ENCODE measurements around the gene DPP4. TPM values are rescaled to one million over a fixed set of nuclear protein-coding genes. Genes with fewer than 3 reads are reported as not detected.

DPP4 gene
- total and polyA plus RNA-seq, 2 experiments from 2014 or later, result 1.5 to 2.8 TPM

GRCh38 chr2:162084536-162084935 lies 10.5 kb upstream of the DPP4 start:
- Histone ChIP-seq H3K36me3 (ENCODE audit: insufficient read depth) (peaks cover 5% of the 10 kb centered on the region; the same call in 1 of the 2 replicates), H3K27ac (ENCODE audit: low read depth) (no peak overlapping the region), H3F3A (replicated peaks; ENCODE audit: low read depth) (no peaks in the 10 kb centered on the region), H3K4me1 (ENCODE audit: insufficient read depth) (no peaks in the 10 kb centered on the region), H3K27me3 (ENCODE audit: insufficient read depth) (no peaks in the 10 kb centered on the region), H3K4me2 (no peak overlapping the region), H4K20me1 (replicated peaks; ENCODE audit: insufficient read depth) (no peaks in the 10 kb centered on the region), H3K79me2 (replicated peaks; ENCODE audit: insufficient read depth) (no peaks in the 10 kb centered on the region), H3K4me3 (no peak overlapping the region), H2AFZ (no peak overlapping the region), H3K9me2 (ENCODE audit: insufficient read depth) (no peaks in the 10 kb centered on the region)
- no peak for TF ChIP-seq NANOG (IDR thresholded peaks at IDR 0.05; ENCODE audit: borderline replicate concordance)
- no peak for TF ChIP-seq ZNF462 (CRISPR knock-in tag; IDR thresholded peaks at IDR 0.05)
- no peak for TF ChIP-seq ETS1 (IDR thresholded peaks at IDR 0.05)
- TF ChIP-seq CREB1 (CRISPR knock-in tag; IDR thresholded peaks at IDR 0.05; ENCODE audit: low read depth), result no peak
- TF ChIP-seq CTCF (conservative IDR thresholded peaks at IDR 0.05; ENCODE audit: low read depth in 2 of 2), result no peak
- no peak for TF ChIP-seq POLR2AphosphoS5 (IDR thresholded peaks at IDR 0.05; ENCODE audit: low read depth)
- TF ChIP-seq ZNF114 (CRISPR knock-in tag; IDR thresholded peaks at IDR 0.05), result no peak
- TF ChIP-seq, protein P1, sequence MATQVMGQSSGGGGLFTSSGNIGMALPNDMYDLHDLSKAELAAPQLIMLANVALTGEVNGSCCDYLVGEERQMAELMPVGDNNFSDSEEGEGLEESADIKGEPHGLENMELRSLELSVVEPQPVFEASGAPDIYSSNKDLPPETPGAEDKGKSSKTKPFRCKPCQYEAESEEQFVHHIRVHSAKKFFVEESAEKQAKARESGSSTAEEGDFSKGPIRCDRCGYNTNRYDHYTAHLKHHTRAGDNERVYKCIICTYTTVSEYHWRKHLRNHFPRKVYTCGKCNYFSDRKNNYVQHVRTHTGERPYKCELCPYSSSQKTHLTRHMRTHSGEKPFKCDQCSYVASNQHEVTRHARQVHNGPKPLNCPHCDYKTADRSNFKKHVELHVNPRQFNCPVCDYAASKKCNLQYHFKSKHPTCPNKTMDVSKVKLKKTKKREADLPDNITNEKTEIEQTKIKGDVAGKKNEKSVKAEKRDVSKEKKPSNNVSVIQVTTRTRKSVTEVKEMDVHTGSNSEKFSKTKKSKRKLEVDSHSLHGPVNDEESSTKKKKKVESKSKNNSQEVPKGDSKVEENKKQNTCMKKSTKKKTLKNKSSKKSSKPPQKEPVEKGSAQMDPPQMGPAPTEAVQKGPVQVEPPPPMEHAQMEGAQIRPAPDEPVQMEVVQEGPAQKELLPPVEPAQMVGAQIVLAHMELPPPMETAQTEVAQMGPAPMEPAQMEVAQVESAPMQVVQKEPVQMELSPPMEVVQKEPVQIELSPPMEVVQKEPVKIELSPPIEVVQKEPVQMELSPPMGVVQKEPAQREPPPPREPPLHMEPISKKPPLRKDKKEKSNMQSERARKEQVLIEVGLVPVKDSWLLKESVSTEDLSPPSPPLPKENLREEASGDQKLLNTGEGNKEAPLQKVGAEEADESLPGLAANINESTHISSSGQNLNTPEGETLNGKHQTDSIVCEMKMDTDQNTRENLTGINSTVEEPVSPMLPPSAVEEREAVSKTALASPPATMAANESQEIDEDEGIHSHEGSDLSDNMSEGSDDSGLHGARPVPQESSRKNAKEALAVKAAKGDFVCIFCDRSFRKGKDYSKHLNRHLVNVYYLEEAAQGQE (IDR thresholded peaks at IDR 0.05; ENCODE audit: unreplicated experiment), result no peak
- no peak for TF ChIP-seq JUNB (IDR thresholded peaks at IDR 0.05; ENCODE audit: unreplicated experiment)
- TF ChIP-seq EZH2 (IDR thresholded peaks at IDR 0.05; ENCODE audit: low read depth, unreplicated experiment), result no peak
- no peak for TF ChIP-seq STAT1 (IDR thresholded peaks at IDR 0.05; ENCODE audit: unreplicated experiment)
- no peak for TF ChIP-seq EZH2phosphoT487 (IDR thresholded peaks at IDR 0.05; ENCODE audit: unreplicated experiment)
- TF ChIP-seq ZNF331 (CRISPR knock-in tag; IDR thresholded peaks at IDR 0.05; ENCODE audit: low read depth), result no peak
- DNase-seq (ENCODE audit: low spot score) (no peak), ATAC-seq (no peak)
- Mint-ChIP-seq H3K27me3 (ENCODE audit: insufficient read depth, low read depth, poor library complexity) (no peaks in the 10 kb centered on the region), H3K9me3 (peaks cover 7% of the 10 kb centered on the region), H3K27ac (no peak overlapping the region), H3K4me1 (no peaks in the 10 kb centered on the region), H3K36me3 (ENCODE audit: low read depth) (peaks cover 7% of the 10 kb centered on the region; the same call in 2 of the 3 replicates), H3K4me3 (no peak overlapping the region)

Measured in GM23338 (cell line).